SKM-1 (cell line): ENCODE measurements around the gene AFM.

Experiments
- DNase-seq: peaks from one replicate; lab custom pipeline; 2025; ENCODE audit not compliant: unreplicated experiment; lab: John Stamatoyannopoulos, UW

Gene AFM, protein sequence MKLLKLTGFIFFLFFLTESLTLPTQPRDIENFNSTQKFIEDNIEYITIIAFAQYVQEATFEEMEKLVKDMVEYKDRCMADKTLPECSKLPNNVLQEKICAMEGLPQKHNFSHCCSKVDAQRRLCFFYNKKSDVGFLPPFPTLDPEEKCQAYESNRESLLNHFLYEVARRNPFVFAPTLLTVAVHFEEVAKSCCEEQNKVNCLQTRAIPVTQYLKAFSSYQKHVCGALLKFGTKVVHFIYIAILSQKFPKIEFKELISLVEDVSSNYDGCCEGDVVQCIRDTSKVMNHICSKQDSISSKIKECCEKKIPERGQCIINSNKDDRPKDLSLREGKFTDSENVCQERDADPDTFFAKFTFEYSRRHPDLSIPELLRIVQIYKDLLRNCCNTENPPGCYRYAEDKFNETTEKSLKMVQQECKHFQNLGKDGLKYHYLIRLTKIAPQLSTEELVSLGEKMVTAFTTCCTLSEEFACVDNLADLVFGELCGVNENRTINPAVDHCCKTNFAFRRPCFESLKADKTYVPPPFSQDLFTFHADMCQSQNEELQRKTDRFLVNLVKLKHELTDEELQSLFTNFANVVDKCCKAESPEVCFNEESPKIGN

DNA sequence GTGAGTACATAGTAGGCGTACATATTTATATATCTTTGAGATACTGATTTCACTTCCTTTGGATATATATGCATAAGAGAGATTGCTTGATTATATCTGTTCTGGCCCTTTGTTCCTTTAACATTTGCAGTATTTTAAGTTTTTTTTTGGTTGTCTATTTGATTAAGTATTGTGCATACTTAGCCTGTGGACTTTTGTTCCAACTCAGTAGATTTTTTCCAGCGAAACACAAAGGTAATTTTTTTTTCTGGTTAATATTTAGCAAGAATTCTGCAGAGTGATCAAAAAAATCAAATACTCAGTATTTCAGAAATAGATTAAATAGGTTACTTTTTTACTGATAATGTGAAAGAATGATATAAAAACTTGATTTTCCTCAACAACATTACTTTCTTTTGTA, at the start of gene AFM:
Gene AFM, plus strand, starts transcription at position 388 of the 400 bp plus-strand sequence. CDS start 31 bp downstream, outside the sequence.
- no peak for DNase-seq

DNA sequence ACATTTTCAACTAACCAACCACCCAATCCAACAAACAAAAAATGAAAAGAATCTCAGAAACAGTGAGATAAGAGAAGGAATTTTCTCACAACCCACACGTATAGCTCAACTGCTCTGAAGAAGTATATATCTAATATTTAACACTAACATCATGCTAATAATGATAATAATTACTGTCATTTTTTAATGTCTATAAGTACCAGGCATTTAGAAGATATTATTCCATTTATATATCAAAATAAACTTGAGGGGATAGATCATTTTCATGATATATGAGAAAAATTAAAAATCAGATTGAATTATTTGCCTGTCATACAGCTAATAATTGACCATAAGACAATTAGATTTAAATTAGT, 49.8 kb upstream of the AFM start:
- no peak for DNase-seq

DNA sequence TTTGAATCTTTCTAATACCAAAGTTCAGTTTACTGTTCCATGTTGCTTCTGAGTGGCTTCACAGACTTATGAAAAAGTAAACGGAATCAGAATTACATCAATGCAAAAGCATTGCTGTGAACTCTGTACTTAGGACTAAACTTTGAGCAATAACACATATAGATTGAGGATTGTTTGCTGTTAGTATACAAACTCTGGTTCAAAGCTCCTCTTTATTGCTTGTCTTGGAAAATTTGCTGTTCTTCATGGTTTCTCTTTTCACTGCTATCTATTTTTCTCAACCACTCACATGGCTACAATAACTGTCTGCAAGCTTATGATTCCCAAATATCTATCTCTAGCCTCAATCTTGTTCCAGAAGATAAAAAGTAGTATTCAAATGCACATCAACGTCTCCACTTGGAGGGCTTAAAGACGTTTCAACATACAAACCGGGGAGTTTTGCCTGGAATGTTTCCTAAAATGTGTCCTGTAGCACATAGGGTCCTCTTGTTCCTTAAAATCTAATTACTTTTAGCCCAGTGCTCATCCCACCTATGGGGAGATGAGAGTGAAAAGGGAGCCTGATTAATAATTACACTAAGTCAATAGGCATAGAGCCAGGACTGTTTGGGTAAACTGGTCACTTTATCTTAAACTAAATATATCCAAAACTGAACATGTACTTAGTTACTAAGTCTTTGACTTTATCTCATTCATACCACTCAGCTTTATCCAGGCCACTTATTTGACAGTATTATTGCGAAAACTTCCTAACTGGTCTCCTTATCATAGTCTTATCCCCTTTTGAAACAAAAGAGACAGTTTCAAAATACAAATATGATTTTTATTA, 49.2 kb upstream of the AFM start:
- no peak for DNase-seq

DNA sequence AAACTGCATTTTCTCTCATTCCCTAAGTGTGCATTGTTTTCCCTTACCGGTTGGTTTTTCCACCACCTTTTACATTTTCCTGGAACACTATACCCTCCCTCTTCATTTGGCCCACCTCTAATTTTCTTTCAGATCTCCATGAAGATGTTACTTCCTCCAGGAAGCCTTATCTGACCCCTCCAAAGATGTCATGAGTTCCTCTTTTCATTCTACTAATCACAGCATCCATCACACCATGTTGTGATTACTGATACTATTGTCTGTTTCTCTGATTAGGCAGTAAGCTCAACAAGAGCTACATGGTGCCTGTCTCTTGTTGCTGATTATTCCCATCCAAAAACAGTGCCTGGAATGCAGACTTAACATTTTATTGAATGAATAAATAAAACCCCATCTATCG, 48.4 kb upstream of the AFM start:
- DNase-seq = no peak

GRCh38 chr4:73434311-73434710, 47.2 kb upstream of the AFM start:
- no peak for DNase-seq

DNA sequence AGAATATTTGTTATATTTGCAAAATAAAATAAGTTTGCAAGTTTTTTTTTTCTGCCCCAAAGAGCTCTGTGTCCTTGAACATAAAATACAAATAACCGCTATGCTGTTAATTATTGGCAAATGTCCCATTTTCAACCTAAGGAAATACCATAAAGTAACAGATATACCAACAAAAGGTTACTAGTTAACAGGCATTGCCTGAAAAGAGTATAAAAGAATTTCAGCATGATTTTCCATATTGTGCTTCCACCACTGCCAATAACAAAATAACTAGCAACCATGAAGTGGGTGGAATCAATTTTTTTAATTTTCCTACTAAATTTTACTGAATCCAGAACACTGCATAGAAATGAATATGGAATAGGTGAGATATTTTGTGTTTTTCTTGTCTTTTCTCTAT, 45.6 kb upstream of the AFM start, which contains the start of gene AFP:
Gene AFP, plus strand, starts transcription at position 238 of the 400 bp plus-strand sequence. Its CDS starts 42 bp downstream, at position 280.
- DNase-seq = no peak

DNA sequence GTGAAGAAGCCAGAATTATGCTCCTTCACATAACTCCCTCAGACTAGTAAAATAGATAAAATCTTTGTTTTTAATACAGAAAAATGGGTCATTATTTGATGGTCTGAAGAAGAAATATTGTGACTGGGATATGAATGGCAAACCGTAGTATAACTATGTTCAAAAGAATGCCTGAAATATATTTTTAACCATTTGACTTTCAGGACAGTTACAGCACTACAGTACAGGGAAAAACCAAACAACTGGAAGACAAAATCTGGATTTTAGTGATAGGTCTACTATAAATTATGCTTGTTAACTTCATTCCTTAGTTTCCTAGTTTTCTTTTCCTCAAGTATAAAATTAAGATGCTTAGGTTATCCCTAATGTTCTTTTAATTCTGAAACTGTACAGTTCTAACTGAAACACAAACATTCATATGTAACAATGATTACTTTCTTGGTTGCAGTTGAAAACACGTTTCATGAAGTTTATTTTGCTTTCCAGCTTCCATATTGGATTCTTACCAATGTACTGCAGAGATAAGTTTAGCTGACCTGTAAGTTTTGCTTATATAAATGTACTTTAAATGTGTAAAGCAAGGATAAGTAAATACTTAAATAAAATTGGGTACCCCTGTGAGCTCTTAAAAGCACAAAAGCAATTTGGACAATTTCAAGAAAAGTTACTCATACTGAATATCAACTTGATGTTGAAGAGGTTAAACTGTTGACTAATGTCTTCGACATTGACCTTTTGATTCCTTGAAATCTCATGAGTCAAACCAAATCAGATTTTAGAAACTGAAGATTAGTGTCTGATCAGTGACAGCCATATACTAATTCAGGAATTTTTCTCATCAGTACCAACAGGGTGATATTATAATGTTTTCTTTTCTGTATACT, 44.6 kb upstream of the AFM start:
- DNase-seq = no peak

DNA sequence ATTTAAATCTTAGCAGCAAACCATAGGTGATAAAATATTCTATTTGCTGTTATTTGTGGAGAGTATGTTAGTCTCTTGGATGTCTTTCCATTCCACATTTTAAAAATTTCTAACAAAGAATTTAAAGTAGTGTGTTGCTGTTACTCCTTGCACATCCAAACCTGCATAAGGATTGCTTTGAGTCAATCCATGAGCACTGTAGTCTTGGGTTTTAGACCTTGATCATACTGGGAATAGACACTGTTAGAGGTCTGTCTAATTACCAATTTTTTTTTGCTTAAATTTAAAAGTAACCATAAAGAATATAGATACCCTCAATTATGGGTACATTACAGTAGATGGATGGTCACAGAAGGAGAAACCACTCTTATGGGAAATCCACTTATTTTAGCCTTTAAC, 44.0 kb upstream of the AFM start:
- no peak for DNase-seq

- DNase-seq = no peak
Measured at GRCh38 chr4:73438048-73438447, 43.5 kb upstream of the AFM start.

DNA sequence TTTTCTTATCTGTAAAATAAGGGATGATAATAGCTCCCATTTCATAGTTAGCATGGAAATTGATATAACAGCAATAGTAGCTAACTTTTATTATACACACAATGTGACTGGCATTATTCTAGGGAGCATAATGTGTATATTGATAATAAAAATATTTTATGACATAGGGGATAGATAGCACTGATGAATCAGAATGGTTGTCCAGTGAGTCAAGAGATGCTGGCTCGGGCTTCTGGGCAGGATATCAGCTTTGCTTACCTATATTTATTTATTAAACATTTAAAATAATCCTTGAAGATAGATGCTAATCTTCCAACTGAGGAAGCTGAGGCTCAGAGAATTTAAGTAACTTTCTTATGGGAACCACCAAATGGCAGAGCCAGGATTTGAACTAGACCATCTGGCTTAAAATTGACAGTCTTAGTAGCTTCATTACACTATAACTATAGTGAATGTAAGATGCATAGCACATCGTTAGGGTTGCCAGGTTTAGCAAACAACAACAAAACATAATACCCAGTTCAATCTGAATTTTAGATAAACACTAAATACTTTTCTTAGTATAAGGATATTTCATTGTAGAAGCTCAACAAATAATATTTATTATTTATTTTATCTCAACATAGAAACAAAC, 42.8 kb upstream of the AFM start:
- DNase-seq = no peak

- DNase-seq = no peak
Measured at GRCh38 chr4:73439445-73439844, 42.1 kb upstream of the AFM start.

GRCh38 chr4:73439991-73440390, 41.6 kb upstream of the AFM start:
- DNase-seq = no peak

DNA sequence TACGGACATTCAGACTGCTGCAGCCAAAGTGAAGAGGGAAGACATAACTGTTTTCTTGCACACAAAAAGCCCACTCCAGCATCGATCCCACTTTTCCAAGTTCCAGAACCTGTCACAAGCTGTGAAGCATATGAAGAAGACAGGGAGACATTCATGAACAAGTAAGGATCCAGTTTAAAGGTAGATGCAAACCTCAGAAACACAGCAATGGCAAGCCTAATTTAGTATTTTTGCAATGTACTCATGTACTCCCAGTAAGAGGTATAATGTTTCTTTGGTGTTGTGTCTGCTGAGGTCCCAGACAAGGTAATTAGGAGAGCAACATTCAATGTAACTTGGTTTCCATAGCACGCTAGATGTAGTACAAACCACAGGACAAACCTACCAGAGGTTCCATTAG, 40.9 kb upstream of the AFM start:
- DNase-seq = no peak

DNA sequence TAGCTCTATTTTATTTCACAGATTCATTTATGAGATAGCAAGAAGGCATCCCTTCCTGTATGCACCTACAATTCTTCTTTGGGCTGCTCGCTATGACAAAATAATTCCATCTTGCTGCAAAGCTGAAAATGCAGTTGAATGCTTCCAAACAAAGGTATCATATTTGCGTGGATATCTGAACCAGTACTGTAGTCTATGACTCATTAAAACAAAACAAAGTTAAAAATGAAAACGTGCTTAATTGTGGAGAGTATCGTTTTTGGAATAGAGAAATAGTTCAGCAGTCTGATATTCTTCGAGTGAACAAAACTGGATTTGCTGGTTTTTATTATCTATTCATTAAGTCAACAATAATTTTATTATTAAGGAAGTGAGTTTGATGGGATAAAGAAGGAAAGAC, 39.3 kb upstream of the AFM start:
- DNase-seq = no peak

DNA sequence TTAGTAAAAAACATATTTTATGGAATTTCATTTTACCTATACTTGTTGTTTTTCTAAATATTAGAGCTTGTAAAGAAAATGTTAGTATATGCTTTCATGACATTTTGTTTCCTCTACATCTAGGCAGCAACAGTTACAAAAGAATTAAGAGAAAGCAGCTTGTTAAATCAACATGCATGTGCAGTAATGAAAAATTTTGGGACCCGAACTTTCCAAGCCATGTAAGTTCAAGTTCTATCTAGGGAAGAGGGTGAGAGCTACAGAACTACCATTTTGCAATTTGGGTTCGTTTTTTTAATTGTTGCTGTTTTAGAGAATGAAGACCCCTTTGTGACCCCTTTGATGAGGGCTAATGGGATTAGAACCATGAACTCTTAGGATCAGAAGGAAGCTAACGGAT, 38.3 kb upstream of the AFM start:
- no peak for DNase-seq

DNA sequence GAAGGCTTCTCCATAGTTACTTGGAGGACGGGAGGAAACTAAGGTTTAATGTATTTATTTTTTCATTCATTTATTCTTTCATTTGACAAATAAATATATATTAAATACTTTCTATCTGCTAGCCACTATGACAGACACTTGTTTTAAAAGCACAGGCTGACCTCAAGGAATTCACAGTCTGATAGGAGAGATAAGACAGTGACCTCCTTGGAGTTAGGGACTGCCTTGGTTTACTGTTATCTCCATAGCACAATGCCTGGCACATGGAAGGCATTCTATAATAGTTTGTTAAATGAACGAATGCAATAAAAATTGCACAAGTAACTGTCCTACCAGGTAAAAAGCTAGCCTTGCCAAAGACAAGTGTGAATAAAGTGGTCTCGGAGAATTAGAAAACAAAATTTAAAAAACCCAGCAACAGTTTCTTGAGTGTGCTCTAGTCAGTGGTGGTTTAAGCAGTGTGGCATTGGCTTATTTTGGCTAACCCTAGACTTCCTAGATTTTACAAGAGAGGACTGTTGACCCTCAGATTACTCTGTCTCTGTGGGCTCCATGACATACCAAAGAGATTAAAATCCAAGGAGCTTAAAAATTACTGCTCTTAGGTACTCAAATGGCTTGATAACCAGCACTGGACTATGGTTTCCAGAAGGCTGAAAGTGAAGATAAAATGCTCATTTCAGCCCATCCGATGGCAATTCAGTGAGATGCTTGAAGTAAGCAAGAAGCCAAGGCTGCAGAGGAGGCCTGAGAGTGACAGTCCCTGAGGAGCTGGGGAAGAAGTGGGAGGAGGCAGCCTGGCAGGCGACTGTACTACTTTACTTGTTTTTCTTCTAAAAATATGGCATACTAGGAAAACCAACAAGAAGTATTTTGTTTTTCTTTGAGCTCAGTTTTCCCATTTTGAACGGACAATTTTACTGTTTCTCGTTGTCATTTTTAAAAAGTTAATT, 35.9 kb upstream of the AFM start:
- DNase-seq = no peak

DNA sequence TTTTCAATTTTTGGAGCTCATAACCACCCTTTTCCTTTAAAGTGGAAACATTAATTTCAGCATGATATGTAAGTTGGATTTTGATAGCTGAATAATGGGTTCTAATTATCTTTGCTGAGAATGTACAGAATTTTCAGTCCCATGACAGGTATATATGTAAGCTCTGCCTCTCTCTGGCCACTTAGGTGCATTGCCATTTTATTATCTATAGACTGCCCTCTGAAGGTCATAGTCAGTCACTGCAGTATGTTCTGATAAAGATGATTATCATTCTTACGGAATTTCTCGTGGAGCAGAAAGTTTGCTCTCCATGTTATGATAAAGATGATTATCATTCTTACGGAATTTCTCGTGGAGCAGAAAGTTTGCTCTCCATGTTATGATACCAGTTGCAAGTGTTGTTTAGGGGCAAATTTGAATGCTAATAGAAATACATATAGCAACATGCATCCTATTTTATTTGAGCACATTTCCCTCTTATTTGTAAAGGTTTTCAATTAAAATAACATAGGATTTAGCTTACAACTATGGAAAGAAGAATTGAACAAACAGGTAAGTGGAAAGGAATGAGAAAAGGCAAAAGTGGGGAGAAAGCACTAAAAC, 35.1 kb upstream of the AFM start:
- DNase-seq = peak; percentile 70

DNA sequence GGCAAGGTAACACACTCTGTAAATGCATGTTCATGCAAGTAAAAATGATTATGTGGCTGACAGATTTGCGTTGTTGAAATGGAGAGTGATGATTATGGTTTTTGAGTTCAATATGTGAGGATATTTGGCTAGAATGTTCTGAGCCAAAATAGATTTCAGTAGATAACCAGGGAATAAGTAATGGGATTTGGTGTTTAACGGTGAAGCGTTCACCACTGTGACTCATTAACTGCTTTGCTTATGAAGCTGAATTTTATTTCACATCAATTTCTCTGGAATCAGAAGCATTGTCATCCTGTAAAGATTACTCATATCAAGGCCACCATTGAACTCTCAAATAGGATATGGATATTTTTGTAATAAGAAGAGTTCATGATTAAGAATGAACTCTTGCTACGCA, 33.9 kb upstream of the AFM start:
- DNase-seq = no peak
